ENCODE data around the gene SPPL2A. TPM values are rescaled to one million over a fixed set of nuclear protein-coding genes. Genes with fewer than 3 reads are reported as not detected.

Gene SPPL2A
- total and polyA plus RNA-seq, 2 of the 13 experiments (the other 11 are each of a cell fraction or from before 2014, with no cell fraction given) = 80.5 to 105 TPM

- TF ChIP-seq ZNF670 (CRISPR knock-in tag; IDR thresholded peaks at IDR 0.05; ENCODE audit: borderline replicate concordance) (peak; percentile 83; the same call in 1 of the 2 replicates), ZNF501 (CRISPR knock-in tag; IDR thresholded peaks at IDR 0.05) (peak; percentile 4; the same call in 1 of the 2 replicates), ZNF782 (CRISPR knock-in tag; IDR thresholded peaks at IDR 0.05; ENCODE audit: borderline replicate concordance) (0 out of 2 replicates have a peak, but pooled peaks have one; percentile 55), PITX1 (CRISPR knock-in tag; IDR thresholded peaks at IDR 0.05) (0 out of 2 replicates have a peak, but pooled peaks have one; percentile 46), EED (CRISPR knock-in tag; IDR thresholded peaks at IDR 0.05) (peak; percentile 60; the same call in 1 of the 2 replicates), TAF15 (IDR thresholded peaks at IDR 0.05; ENCODE audit: low read depth, low read length, poor library complexity, severe bottlenecking) (no peak), SOX6 (IDR thresholded peaks at IDR 0.05) (no peak), SOX6 (CRISPR knock-in tag; IDR thresholded peaks at IDR 0.05) (no peak), ZNF225 (CRISPR knock-in tag; IDR thresholded peaks at IDR 0.05) (0 out of 2 replicates have a peak, but pooled peaks have one; percentile 19), MTERF4 (CRISPR knock-in tag; IDR thresholded peaks at IDR 0.05) (0 out of 2 replicates have a peak, but pooled peaks have one; percentile 65), ARID5B (CRISPR knock-in tag; IDR thresholded peaks at IDR 0.05) (0 out of 2 replicates have a peak, but pooled peaks have one; percentile 5), GFI1 (CRISPR knock-in tag; IDR thresholded peaks at IDR 0.05; ENCODE audit: borderline replicate concordance) (0 out of 2 replicates have a peak, but pooled peaks have one; percentile 9), FOXJ3 (CRISPR knock-in tag; IDR thresholded peaks at IDR 0.05; ENCODE audit: borderline replicate concordance) (0 out of 2 replicates have a peak, but pooled peaks have one; percentile 25), KMT2B (CRISPR knock-in tag; IDR thresholded peaks at IDR 0.05) (peak; percentile 13), ZNF253 (CRISPR knock-in tag; IDR thresholded peaks at IDR 0.05; ENCODE audit: borderline replicate concordance) (no peak)
- TF ChIP-seq, protein P1, sequence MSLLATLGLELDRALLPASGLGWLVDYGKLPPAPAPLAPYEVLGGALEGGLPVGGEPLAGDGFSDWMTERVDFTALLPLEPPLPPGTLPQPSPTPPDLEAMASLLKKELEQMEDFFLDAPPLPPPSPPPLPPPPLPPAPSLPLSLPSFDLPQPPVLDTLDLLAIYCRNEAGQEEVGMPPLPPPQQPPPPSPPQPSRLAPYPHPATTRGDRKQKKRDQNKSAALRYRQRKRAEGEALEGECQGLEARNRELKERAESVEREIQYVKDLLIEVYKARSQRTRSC (CRISPR knock-in tag; IDR thresholded peaks at IDR 0.05; ENCODE audit: low read depth) = peak; percentile 15; the same call in 1 of the 2 replicates
- TF ChIP-seq, protein P2, sequence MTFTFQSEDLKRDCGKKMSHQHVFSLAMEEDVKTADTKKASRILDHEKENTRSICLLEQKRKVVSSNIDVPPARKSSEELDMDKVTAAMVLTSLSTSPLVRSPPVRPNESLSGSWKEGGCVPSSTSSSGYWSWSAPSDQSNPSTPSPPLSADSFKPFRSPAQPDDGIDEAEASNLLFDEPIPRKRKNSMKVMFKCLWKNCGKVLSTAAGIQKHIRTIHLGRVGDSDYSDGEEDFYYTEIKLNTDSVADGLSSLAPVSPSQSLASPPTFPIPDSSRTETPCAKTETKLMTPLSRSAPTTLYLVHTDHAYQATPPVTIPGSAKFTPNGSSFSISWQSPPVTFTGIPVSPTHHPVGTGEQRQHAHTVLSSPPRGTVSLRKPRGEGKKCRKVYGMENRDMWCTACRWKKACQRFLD (CRISPR knock-in tag; IDR thresholded peaks at IDR 0.05; ENCODE audit: borderline replicate concordance) = 0 out of 2 replicates have a peak, but pooled peaks have one; percentile 23
- TF ChIP-seq, protein P3, sequence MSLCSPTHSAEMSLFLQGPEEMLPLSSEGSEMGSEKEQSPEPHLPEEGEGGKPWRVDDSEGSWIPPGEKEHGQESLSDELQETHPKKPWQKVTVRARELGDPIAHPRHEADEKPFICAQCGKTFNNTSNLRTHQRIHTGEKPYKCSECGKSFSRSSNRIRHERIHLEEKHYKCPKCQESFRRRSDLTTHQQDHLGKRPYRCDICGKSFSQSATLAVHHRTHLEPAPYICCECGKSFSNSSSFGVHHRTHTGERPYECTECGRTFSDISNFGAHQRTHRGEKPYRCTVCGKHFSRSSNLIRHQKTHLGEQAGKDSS (CRISPR knock-in tag; IDR thresholded peaks at IDR 0.05; ENCODE audit: borderline replicate concordance, low read depth) = peak; percentile 80
Measured at GRCh38 chr15:50685976-50686468, 79.5 kb downstream of the SPPL2A start (continued).

Measured in HepG2 (cell line).